Esophagus (tissue), 2 donors: ENCODE data around the gene MAMLD1. TPM values are rescaled to one million over a fixed set of nuclear protein-coding genes. Genes with fewer than 3 reads are reported as not detected.

Experiments used
- H3K27ac ChIP-seq, 2 donors: one replicate each; pipeline ENCODE4 v1.5.1; 2013; ENCODE audit warnings: low read depth in 2 of 2, mild to moderate bottlenecking in 2 of 2, inconsistent platforms in 1 of 2, low read length in 1 of 2, moderate library complexity in 1 of 2
- H3K27me3 ChIP-seq, 2 donors: one replicate each; pipeline ENCODE4 v1.6.1; 2013; ENCODE audit warnings: low read length in 2 of 2, control low read depth in 1 of 2, mild to moderate bottlenecking in 1 of 2; ENCODE audit not compliant: insufficient read depth in 2 of 2, control insufficient read depth in 1 of 2
- H3K36me3 ChIP-seq, 2 donors: one replicate each; pipeline ENCODE4 v1.6.1; 2013; ENCODE audit warnings: low read length in 1 of 2; ENCODE audit not compliant: control insufficient read depth in 2 of 2, insufficient read depth in 2 of 2
- H3K4me1 ChIP-seq, 2 donors: one replicate each; pipeline ENCODE4 v1.6.1; 2013; ENCODE audit warnings: low read length in 1 of 2; ENCODE audit not compliant: control insufficient read depth in 2 of 2, insufficient read depth in 2 of 2
- H3K4me3 ChIP-seq, 2 donors: one replicate each; pipeline ENCODE4 v1.5.1; 2013; ENCODE audit warnings: low read length in 2 of 2, mild to moderate bottlenecking in 2 of 2, low read depth in 1 of 2, moderate library complexity in 1 of 2
- H3K9me3 ChIP-seq, 2 donors: one replicate each; pipeline ENCODE4 v1.6.1; 2013; ENCODE audit warnings: mild to moderate bottlenecking in 2 of 2, low read depth in 1 of 2, low read length in 1 of 2, moderate library complexity in 1 of 2; ENCODE audit not compliant: control insufficient read depth in 2 of 2, insufficient read depth in 1 of 2
- WGBS, 2 donors: extraction: QIAGEN DNeasy Blood & Tissue Kit; methylation state at CpG; one replicate each; pipeline ENCODE4 v1.1.7; 2013; 5-methylcytosine and 5-hydroxymethylcytosine counted together
- polyA plus RNA-seq, 2 donors: library from polyadenylated mRNA; stranded (reverse); fragments of 200-250 nt; gene quantifications; one replicate each; pipeline ENCODE4 v1.2.3, GENCODE V29; 2013
- donor health status: healthy with polysubstance abuse.
- donor health status: Bipolar disorder and iron deficiency.

The MAMLD1 gene
- polyA plus RNA-seq, 2 donors, result 0.59 to 1.1 TPM

DNA sequence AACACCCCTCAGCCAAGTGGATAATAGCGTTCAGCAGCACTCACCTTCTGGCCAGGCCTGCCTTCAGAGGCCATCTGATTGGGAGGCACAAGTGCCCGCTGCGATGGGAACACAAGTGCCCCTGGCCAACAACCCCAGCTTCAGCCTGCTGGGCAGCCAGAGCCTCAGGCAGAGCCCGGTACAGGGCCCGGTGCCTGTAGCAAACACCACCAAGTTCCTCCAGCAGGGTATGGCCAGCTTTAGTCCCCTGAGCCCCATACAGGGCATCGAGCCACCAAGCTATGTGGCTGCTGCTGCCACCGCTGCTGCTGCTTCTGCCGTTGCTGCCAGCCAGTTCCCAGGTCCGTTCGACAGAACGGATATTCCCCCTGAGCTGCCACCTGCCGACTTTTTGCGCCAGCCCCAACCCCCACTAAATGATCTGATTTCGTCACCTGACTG is 149.4 kb downstream of the MAMLD1 start:
- Histone ChIP-seq H3K27me3 (no peaks in the 10 kb centered on the region), H3K4me3 (no peak overlapping the region), H3K4me1 (no peaks in the 10 kb centered on the region), H3K36me3 (no peaks in the 10 kb centered on the region), H3K27ac (no peak overlapping the region), H3K9me3 (no peaks in the 10 kb centered on the region)
- 85 to 86% methylated on average over 14 of the region's 14 CpGs for WGBS, 2 donors

DNA sequence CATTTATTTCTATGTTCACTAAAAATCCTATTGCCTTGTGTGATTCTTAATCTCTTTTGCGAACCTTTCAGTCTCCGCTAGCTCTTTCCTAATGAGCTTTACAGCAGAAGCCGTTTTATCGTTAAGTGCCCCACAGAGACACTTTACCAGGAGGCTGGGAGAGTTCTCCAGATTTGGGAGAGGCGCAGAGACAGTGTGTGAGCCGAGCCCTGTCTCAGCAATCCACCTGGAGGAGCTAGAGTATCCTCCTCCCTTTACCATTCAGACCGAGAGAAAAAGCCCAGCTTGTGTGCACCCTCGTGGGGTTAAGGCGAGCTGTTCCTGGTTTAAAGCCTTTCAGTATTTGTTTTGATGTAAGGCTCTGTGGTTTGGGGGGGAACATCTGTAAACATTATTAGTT is 150.4 kb downstream of the MAMLD1 start:
- Histone ChIP-seq H3K4me1 (no peaks in the 10 kb centered on the region), H3K4me3 (no peak overlapping the region)

DNA sequence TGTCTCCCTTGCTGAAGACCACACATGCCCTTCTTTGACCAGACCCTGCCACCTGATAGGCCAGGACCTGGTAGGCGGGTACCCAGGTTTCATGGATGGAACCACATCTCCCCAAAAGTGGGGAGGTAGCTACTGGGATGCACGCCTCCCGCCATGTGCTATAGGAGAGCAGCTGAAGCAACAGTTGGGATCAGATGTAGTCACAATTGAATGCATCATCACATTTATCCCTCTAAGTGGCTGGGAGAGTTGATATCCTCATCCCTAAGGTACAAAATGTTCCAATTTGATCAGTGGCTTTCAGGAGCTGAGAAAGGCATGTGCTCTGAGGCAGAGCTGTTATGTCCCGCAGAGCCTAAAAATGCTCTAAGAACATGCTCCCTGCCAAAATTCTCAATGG is 151.3 kb downstream of the MAMLD1 start:
- Histone ChIP-seq H3K9me3 (no peaks in the 10 kb centered on the region), H3K27ac (no peak overlapping the region), H3K27me3 (no peaks in the 10 kb centered on the region), H3K36me3 (no peaks in the 10 kb centered on the region), H3K4me1 (no peaks in the 10 kb centered on the region), H3K4me3 (no peak overlapping the region)
- 80 to 96% methylated on average over 4 of the region's 4 CpGs for WGBS, 2 donors

More for the DNA sequence above, 150.4 kb downstream of the MAMLD1 start:
- no peak overlapping the region for H3K27ac ChIP-seq
- 67 to 72% methylated on average over 9 of the region's 9 CpGs for WGBS, 2 donors
- H3K27me3 ChIP-seq, result no peaks in the 10 kb centered on the region
- H3K36me3 ChIP-seq, result no peaks in the 10 kb centered on the region
- no peaks in the 10 kb centered on the region for H3K9me3 ChIP-seq

DNA sequence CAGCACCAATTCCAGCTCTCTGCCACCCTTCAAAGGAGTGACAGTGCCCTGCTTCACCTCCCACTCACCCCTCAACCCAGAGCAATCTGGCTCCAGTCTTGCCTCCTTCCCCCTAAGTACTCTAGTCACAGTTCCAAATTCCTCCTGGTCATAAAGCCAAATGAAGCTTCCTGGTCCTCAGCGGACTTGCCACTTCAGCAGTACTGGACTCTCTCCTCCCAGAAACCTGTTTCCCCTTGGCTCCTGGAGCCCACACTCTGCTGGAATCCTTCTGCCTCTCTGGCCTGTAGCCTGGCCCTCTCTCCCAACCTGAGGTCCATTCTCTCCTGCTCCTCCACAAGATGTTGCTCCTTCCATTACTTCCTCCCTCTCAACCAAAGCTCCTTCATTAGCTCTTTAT is 152.7 kb downstream of the MAMLD1 start:
- no peak overlapping the region for H3K4me3 ChIP-seq
- WGBS, 2 donors, result 74 to 89% methylated on average over 1 of the region's 1 CpG
- no peaks in the 10 kb centered on the region for H3K4me1 ChIP-seq
- H3K9me3 ChIP-seq, result no peaks in the 10 kb centered on the region
- H3K27me3 ChIP-seq, result no peaks in the 10 kb centered on the region
- no peak overlapping the region for H3K27ac ChIP-seq
- H3K36me3 ChIP-seq, result no peaks in the 10 kb centered on the region

DNA sequence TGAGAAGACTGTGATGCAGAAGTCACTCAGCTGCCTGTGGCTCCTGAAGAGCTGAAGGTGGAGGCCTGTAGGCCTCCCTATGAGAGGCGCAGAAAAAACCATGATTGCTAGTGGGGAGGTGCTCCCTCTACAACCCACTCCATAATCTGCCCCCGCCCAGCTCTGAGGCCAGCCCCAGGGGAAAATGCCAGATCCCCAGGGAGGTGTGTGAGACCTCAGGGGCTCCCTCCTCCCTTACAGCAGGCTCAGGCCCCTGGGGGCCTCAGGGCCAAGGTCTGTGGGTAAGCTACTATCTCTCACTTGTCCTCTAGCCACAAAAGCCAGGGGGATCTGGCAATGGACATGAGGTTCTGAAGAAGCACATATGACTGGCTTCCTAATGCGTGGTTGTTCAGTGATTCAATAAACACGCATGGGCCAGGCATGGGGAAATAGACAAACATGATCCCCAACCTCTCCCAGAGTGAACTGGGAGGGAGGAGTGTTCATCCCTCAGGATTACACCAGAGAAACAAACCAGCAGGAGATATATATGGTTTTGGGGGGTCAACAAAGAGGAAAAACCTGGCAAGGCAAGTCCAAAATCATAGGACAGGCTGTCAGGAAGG is 154.3 kb downstream of the MAMLD1 start:
- Histone ChIP-seq H3K36me3 (no peaks in the 10 kb centered on the region), H3K27ac (no peak overlapping the region), H3K4me3 (no peak overlapping the region), H3K9me3 (no peaks in the 10 kb centered on the region), H3K27me3 (no peaks in the 10 kb centered on the region), H3K4me1 (no peaks in the 10 kb centered on the region)
- 62 to 78% methylated on average over 4 of the region's 4 CpGs for WGBS, 2 donors

DNA sequence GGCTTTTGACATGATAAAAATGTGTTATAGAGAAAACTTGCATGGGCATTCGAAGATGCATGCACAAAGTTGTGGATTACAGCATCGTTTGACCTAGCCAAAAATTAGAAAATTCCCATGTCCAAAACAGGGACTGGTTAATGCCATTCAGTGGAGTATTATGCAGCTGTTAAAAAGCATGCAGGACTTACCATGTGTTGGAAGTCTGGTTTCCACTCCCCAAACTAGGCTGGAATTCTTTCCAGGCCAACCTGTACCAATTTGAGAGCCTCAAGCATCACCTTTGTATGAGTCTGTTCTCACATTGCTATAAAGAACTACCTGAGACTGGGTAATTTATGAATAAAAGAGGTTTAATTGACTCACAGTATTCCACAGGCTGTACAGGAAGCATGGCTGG is 159.4 kb downstream of the MAMLD1 start:
- Histone ChIP-seq H3K27me3 (no peaks in the 10 kb centered on the region), H3K27ac (no peak overlapping the region), H3K9me3 (no peaks in the 10 kb centered on the region), H3K36me3 (no peaks in the 10 kb centered on the region), H3K4me3 (no peak overlapping the region), H3K4me1 (no peaks in the 10 kb centered on the region)
- WGBS, 2 donors, result 70 to 90% methylated on average over 2 of the region's 2 CpGs

DNA sequence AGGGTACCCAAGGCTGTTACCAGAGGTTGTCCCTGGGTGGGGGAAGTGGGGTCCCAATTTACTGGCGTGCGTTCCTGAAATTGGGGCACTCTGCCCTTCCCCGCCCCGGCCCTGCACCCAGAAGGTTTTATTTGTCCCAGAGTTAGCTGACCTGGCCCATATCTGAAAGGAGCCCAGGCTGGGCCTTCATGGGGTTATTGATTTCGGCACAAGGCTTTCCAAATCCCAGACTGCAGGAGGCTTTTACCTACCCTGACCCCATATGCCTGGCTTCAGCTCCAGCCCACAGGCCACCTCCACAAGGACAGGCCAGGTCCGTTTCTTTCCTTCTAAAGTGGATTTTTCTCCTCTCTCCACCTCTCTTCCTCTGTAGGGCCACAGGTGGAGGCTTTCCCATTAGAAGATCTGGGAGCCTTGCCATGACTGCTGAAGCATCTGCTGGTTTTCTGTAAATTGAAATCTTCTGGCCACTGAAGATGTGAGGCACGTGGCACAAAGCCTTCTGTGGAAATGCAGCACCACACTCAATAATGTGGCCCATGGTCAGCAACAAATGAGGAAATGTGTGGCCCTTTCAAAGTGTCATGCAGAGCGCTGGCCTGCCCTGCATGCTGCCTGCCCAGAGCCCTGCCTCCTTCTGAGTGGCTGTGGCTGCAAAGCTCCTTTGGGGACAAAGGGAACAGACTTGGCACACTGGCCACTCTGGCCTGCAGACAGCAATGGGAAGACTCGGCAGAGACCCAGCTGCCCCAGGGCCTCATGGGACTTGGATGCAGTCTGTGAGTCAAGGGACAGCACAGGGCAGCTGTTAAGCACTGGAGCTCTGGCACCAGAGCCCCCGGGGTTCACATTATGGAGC is 162.2 kb downstream of the MAMLD1 start:
- Histone ChIP-seq H3K4me1 (no peaks in the 10 kb centered on the region), H3K4me3 (no peak overlapping the region), H3K27ac (no peak overlapping the region), H3K9me3 (peaks cover 0 to 3% of the 10 kb centered on the region in 2 donors), H3K27me3 (no peaks in the 10 kb centered on the region), H3K36me3 (no peaks in the 10 kb centered on the region)
- WGBS, 2 donors, result 80 to 81% methylated on average over 10 of the region's 10 CpGs

DNA sequence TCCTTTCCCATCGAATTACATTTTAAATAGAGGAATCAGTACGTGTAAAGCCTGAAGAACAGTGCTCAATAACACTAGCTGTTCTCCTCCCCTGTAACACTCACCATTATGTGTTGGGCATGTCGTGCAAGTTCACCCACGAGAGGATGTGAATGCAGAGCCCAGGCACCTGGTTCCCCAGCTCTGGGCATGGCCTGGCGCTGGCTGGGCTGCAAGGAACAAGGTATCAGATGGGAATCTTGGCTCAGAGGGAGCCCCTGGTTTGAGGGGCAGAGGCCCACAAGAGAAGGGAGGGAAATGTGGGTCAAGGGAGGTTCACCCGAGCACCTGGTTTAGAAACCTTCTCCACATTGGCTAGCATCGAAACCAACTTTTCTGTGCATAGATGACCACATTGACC is 163.6 kb downstream of the MAMLD1 start:
- WGBS, 2 donors, result 77 to 80% methylated on average over 7 of the region's 7 CpGs
- no peaks in the 10 kb centered on the region for H3K27me3 ChIP-seq
- H3K36me3 ChIP-seq, result no peaks in the 10 kb centered on the region
- H3K4me3 ChIP-seq, result no peak overlapping the region
- no peak overlapping the region for H3K27ac ChIP-seq
- peaks cover 0 to 7% of the 10 kb centered on the region in 2 donors for H3K9me3 ChIP-seq
- H3K4me1 ChIP-seq, result peaks cover 0 to 2% of the 10 kb centered on the region in 2 donors

DNA sequence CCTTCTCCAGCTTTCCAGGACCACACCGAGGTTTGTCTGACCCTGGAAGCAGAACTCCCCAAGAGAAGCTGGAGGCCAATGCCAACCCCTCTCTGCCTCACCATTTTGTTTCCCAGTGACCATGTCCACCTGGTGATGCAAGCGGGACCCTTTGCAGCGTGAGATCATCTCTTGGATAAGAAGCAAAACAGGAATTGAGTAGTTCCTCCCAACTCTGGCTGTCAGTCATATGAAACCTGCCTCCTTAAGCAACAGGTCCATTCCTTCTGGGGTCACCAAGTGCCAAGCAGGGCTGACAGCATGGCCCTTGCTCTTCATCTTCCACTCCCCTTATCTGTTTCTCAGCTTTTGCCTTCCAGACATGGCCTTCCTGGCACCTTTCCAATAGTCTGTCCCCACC is 164.0 kb downstream of the MAMLD1 start:
- H3K9me3 ChIP-seq, result peaks cover 0 to 7% of the 10 kb centered on the region in 2 donors
- 75 to 95% methylated on average over 3 of the region's 3 CpGs for WGBS, 2 donors
- peaks cover 0 to 2% of the 10 kb centered on the region in 2 donors for H3K4me1 ChIP-seq
- no peak overlapping the region for H3K27ac ChIP-seq
- H3K36me3 ChIP-seq, result no peaks in the 10 kb centered on the region
- H3K27me3 ChIP-seq, result no peaks in the 10 kb centered on the region
- H3K4me3 ChIP-seq, result no peak overlapping the region
